ENCODE results near the gene FBRS.

FBRS gene

DNA sequence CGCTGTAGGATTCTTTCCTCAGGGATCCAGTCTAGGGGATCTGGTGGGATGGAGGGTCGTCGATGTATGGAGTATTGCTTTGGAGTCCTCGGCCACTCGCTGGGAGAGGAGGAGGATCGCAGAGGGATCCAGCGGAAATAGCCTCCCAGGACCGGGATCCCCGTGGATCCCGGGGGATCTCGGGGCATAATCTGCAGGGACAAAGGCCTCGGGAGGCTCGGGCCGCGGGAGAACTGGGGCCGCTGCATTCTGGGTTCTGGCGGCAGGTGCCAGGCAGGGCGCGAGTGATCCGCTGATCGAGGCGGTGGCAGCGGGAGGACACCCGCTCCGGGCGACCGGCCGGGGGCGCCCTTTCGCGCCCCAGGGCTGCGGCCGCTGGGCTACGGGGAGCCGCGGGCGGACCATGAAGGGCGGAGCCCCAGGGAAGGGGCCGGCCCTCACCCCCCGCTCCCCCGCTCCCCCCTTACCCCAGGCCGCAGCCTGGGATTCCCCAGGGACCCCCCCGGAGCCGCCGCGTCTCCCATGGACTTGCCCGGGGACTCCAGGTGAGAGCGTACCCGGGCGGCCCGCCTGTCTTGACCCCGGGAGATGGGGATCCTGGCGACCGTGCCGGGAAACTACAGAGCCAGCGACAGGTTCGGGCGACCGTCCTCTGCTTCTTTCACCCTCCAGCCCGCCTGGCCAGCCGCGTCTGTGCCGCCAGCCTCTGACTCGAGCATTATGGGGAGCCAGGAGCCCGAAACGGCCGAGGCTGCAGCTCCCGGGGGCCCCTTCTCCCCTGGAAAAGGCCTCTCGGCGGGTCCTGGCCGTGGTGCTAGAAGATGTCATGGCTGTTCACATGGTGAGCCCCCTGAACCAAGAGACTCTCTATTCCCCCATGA lies 6.9 kb upstream of the FBRS start:
- H3K4me3 ChIP-seq (ENCODE audit: low read length), result peak overlapping the region; percentile 96
- no peaks in the 10 kb centered on the region for H3K27me3 ChIP-seq (ENCODE audit: low read depth, low read length)
- H3K27ac ChIP-seq (ENCODE audit: low read length), result peak overlapping the region; percentile 91
- TF ChIP-seq, protein P1, sequence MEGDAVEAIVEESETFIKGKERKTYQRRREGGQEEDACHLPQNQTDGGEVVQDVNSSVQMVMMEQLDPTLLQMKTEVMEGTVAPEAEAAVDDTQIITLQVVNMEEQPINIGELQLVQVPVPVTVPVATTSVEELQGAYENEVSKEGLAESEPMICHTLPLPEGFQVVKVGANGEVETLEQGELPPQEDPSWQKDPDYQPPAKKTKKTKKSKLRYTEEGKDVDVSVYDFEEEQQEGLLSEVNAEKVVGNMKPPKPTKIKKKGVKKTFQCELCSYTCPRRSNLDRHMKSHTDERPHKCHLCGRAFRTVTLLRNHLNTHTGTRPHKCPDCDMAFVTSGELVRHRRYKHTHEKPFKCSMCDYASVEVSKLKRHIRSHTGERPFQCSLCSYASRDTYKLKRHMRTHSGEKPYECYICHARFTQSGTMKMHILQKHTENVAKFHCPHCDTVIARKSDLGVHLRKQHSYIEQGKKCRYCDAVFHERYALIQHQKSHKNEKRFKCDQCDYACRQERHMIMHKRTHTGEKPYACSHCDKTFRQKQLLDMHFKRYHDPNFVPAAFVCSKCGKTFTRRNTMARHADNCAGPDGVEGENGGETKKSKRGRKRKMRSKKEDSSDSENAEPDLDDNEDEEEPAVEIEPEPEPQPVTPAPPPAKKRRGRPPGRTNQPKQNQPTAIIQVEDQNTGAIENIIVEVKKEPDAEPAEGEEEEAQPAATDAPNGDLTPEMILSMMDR (IDR thresholded peaks at IDR 0.05; ENCODE audit: low read depth, low read length), result peak; percentile 72
- TF ChIP-seq EZH2phosphoT487 (IDR thresholded peaks at IDR 0.05; ENCODE audit: low read depth), result no peak
- peaks cover 23% of the 10 kb centered on the region for H3K4me1 ChIP-seq (ENCODE audit: low read length)
- H3K4me2 ChIP-seq (ENCODE audit: low read length), result peak overlapping the region; percentile 95
- H3K9me3 ChIP-seq (ENCODE audit: insufficient read depth, low read length), result no peaks in the 10 kb centered on the region
- H3K36me3 ChIP-seq (replicated peaks; ENCODE audit: low read depth, low read length), result peaks cover 25% of the 10 kb centered on the region
- peak overlapping the region; percentile 99 for H3K9ac ChIP-seq (ENCODE audit: low read length)
- no peaks in the 10 kb centered on the region for H4K20me1 ChIP-seq (ENCODE audit: insufficient read depth, low read length)
- peaks cover 22% of the 10 kb centered on the region for H3K79me2 ChIP-seq (ENCODE audit: low read length)
- H2AFZ ChIP-seq (ENCODE audit: low read depth, low read length), result peak overlapping the region; percentile 51

DNA sequence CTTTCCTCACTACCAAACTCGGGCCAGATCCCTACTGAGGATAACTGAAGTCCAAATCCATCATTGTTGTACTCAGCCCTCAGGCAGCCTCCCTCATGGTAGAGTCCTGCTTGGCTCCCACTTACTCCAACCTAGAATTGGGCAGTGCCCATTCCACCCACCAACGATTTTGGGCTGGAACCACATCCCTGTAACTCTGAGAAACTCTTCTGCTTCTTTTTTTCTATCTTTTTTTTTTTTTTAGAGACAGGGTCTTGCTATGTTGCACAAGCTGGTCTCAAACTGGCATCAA lies 6.3 kb upstream of the FBRS start:
- TF ChIP-seq EZH2phosphoT487 (IDR thresholded peaks at IDR 0.05; ENCODE audit: low read depth), result no peak
- TF ChIP-seq, protein P1 (IDR thresholded peaks at IDR 0.05; ENCODE audit: low read depth, low read length), result no peak
- H3K9ac ChIP-seq (ENCODE audit: low read length), result peak overlapping the region; percentile 99
- H3K4me1 ChIP-seq (ENCODE audit: low read length), result peaks cover 26% of the 10 kb centered on the region
- no peak overlapping the region for H2AFZ ChIP-seq (ENCODE audit: low read depth, low read length)
- H4K20me1 ChIP-seq (ENCODE audit: insufficient read depth, low read length), result no peaks in the 10 kb centered on the region
- H3K27ac ChIP-seq (ENCODE audit: low read length), result peak overlapping the region; percentile 91
- peak overlapping the region; percentile 95 for H3K4me2 ChIP-seq (ENCODE audit: low read length)
- no peaks in the 10 kb centered on the region for H3K27me3 ChIP-seq (ENCODE audit: low read depth, low read length)
- H3K4me3 ChIP-seq (ENCODE audit: low read length), result peak overlapping the region; percentile 96
- no peaks in the 10 kb centered on the region for H3K9me3 ChIP-seq (ENCODE audit: insufficient read depth, low read length)
- H3K36me3 ChIP-seq (replicated peaks; ENCODE audit: low read depth, low read length), result peaks cover 25% of the 10 kb centered on the region
- peaks cover 22% of the 10 kb centered on the region for H3K79me2 ChIP-seq (ENCODE audit: low read length)

DNA sequence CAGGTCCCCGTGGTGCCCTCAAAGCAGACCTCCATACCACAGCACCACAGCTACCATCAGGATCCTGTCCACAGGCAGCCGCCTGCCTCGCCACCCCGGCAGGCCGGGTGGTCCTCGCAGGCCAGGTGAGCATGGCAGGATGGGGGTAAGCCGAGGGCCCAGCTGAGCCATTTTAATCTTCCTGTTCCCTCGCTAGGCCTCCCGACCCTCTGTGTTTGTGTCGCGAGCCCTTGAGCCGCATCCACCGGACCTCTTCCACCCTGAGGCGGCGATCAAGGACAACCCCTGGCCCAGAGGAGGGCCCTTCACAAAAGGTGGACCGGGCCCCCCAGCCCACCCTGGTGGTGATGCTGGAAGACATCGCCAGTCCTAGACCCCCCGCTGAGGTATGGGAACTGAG lies 5.5 kb upstream of the FBRS start:
- Histone ChIP-seq H3K4me1 (ENCODE audit: low read length) (peaks cover 32% of the 10 kb centered on the region), H2AFZ (ENCODE audit: low read depth, low read length) (no peak overlapping the region), H3K4me3 (ENCODE audit: low read length) (peak overlapping the region; percentile 96), H3K27ac (ENCODE audit: low read length) (peak overlapping the region; percentile 91), H3K9me3 (ENCODE audit: insufficient read depth, low read length) (no peaks in the 10 kb centered on the region), H4K20me1 (ENCODE audit: insufficient read depth, low read length) (no peaks in the 10 kb centered on the region), H3K27me3 (ENCODE audit: low read depth, low read length) (no peaks in the 10 kb centered on the region), H3K36me3 (replicated peaks; ENCODE audit: low read depth, low read length) (peaks cover 25% of the 10 kb centered on the region), H3K4me2 (ENCODE audit: low read length) (peak overlapping the region; percentile 95), H3K79me2 (ENCODE audit: low read length) (peaks cover 22% of the 10 kb centered on the region), H3K9ac (ENCODE audit: low read length) (peak overlapping the region; percentile 99; the same call in 1 of the 2 replicates)
- TF ChIP-seq EZH2phosphoT487 (IDR thresholded peaks at IDR 0.05; ENCODE audit: low read depth), result no peak
- TF ChIP-seq, protein P1 (IDR thresholded peaks at IDR 0.05; ENCODE audit: low read depth, low read length), result no peak

DNA sequence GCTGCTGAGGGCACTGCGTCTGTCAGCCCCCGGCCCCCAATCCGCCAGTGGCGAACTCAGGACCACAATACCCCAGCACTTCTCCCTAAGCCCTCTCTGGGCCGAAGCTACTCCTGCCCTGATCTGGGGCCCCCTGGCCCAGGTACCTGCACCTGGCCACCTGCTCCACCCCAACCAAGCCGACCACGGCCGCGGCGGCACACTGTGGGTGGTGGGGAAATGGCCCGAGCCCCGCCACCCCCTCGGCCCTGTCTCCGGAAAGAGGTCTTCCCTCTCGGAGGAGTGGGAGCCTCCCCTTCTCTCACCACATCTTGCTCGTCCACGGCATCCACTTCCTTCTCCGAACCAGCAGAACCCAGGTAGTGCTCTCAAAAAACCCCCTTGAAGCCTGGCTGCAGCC lies 3.4 kb upstream of the FBRS start:
- Histone ChIP-seq H3K4me1 (ENCODE audit: low read length) (peaks cover 27% of the 10 kb centered on the region), H3K9ac (ENCODE audit: low read length) (no peak overlapping the region), H3K9me3 (ENCODE audit: insufficient read depth, low read length) (no peaks in the 10 kb centered on the region), H3K36me3 (replicated peaks; ENCODE audit: low read depth, low read length) (peaks cover 25% of the 10 kb centered on the region), H3K4me2 (ENCODE audit: low read length) (no peak overlapping the region), H3K4me3 (ENCODE audit: low read length) (no peak overlapping the region), H3K27ac (ENCODE audit: low read length) (no peak overlapping the region), H2AFZ (ENCODE audit: low read depth, low read length) (no peak overlapping the region), H3K27me3 (ENCODE audit: low read depth, low read length) (no peaks in the 10 kb centered on the region), H3K79me2 (ENCODE audit: low read length) (peaks cover 29% of the 10 kb centered on the region), H4K20me1 (ENCODE audit: insufficient read depth, low read length) (no peaks in the 10 kb centered on the region)
- TF ChIP-seq EZH2phosphoT487 (IDR thresholded peaks at IDR 0.05; ENCODE audit: low read depth), result no peak

Measured in OCI-LY3 (cell line).